ENCODE data around the gene GON4L. TPM values are rescaled to one million over a fixed set of nuclear protein-coding genes. Genes with fewer than 3 reads are reported as not detected.
"Not testable (repeated sequence)": the region's sequence is repeated elsewhere in the genome, so short reads cannot be mapped to it uniquely, and the experiment has no call there.

The GON4L gene
- total and polyA plus RNA-seq, 4 donors = 16.2 to 61.4 (median 32.3) TPM

DNA sequence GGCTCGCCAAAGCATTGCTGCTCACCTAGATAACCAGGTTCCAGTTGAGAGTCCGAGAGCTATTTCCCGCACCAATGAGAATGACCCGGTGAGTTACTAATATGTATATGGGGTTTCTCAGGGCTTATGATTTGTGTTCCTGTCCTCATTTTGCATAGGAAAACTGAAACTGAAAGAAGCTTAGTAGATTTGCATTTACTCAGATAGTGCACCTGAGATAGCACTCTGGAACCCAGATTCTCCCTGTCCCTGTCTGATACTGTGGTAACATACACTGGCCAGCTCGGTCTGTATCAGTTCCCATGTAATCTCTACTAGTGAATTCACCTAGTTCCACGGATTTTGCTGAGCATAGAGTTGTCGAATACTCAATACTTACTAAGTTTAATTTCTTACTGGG lies 140.0 kb downstream of the GON4L start:
- H3K27ac ChIP-seq (ENCODE audit: low read depth in 1 of 2, low read length in 1 of 2) = no peak overlapping the region
- no peak overlapping the region for H3K9ac ChIP-seq (ENCODE audit: insufficient read depth in 1 of 2, low read length in 2 of 2)
- H3K9me3 ChIP-seq (ENCODE audit: control insufficient read depth in 4 of 4, insufficient read depth in 3 of 4, low read length in 3 of 4) = no peaks in the 10 kb centered on the region
- no peaks in the 10 kb centered on the region for H3K4me1 ChIP-seq (ENCODE audit: control insufficient read depth in 5 of 5, insufficient read depth in 5 of 5, low read length in 5 of 5)
- TF ChIP-seq, protein P1, sequence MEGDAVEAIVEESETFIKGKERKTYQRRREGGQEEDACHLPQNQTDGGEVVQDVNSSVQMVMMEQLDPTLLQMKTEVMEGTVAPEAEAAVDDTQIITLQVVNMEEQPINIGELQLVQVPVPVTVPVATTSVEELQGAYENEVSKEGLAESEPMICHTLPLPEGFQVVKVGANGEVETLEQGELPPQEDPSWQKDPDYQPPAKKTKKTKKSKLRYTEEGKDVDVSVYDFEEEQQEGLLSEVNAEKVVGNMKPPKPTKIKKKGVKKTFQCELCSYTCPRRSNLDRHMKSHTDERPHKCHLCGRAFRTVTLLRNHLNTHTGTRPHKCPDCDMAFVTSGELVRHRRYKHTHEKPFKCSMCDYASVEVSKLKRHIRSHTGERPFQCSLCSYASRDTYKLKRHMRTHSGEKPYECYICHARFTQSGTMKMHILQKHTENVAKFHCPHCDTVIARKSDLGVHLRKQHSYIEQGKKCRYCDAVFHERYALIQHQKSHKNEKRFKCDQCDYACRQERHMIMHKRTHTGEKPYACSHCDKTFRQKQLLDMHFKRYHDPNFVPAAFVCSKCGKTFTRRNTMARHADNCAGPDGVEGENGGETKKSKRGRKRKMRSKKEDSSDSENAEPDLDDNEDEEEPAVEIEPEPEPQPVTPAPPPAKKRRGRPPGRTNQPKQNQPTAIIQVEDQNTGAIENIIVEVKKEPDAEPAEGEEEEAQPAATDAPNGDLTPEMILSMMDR (IDR thresholded peaks at IDR 0.05; ENCODE audit: control extremely low read depth, extremely low read depth) = no peak
- DNase-seq (no peak), ATAC-seq (ENCODE audit: insufficient read depth, low FRiP score) (no peak)
- 97 to 98% methylated on average over 7 of the region's 7 CpGs for WGBS, 2 donors
- no peaks in the 10 kb centered on the region for H3K27me3 ChIP-seq (ENCODE audit: control insufficient read depth in 3 of 3, insufficient read depth in 3 of 3, low read length in 2 of 3)
- H3K36me3 ChIP-seq (ENCODE audit: control insufficient read depth in 4 of 4, insufficient read depth in 4 of 4, low read length in 4 of 4) = peaks cover 4 to 16% (median 9%) of the 10 kb centered on the region in 4 donors
- H3K4me3 ChIP-seq = no peak overlapping the region

GRCh38 chr1:155715777-155716176 lies 141.2 kb downstream of the GON4L start:
- H3K9me3 ChIP-seq (ENCODE audit: control insufficient read depth in 4 of 4, insufficient read depth in 3 of 4, low read length in 3 of 4) = no peaks in the 10 kb centered on the region
- no peaks in the 10 kb centered on the region for H3K4me1 ChIP-seq (ENCODE audit: control insufficient read depth in 5 of 5, insufficient read depth in 5 of 5, low read length in 5 of 5)
- no peak for DNase-seq
- H3K4me3 ChIP-seq = no peak overlapping the region
- ATAC-seq (ENCODE audit: insufficient read depth, low FRiP score) = no peak
- no peaks in the 10 kb centered on the region for H3K27me3 ChIP-seq (ENCODE audit: control insufficient read depth in 3 of 3, insufficient read depth in 3 of 3, low read length in 2 of 3)
- no peak overlapping the region for H3K27ac ChIP-seq (ENCODE audit: low read depth in 1 of 2, low read length in 1 of 2)
- TF ChIP-seq, protein P1 (IDR thresholded peaks at IDR 0.05; ENCODE audit: control extremely low read depth, extremely low read depth) = no peak
- no peak overlapping the region for H3K9ac ChIP-seq (ENCODE audit: insufficient read depth in 1 of 2, low read length in 2 of 2)
- H3K36me3 ChIP-seq (ENCODE audit: control insufficient read depth in 4 of 4, insufficient read depth in 4 of 4, low read length in 4 of 4) = peaks cover 4 to 15% (median 9%) of the 10 kb centered on the region in 4 donors
- 99% methylated on average over 5 of the region's 5 CpGs for WGBS, 2 donors

GRCh38 chr1:155715056-155715455 lies 142.0 kb downstream of the GON4L start:
- WGBS, 2 donors = 97 to 99% methylated on average over 3 of the region's 3 CpGs
- H3K4me3 ChIP-seq; H3K27me3 ChIP-seq (ENCODE audit: control insufficient read depth in 3 of 3, insufficient read depth in 3 of 3, low read length in 2 of 3); DNase-seq; H3K9ac ChIP-seq (ENCODE audit: insufficient read depth in 1 of 2, low read length in 2 of 2); ATAC-seq (ENCODE audit: insufficient read depth, low FRiP score); H3K4me1 ChIP-seq (ENCODE audit: control insufficient read depth in 5 of 5, insufficient read depth in 5 of 5, low read length in 5 of 5); H3K27ac ChIP-seq (ENCODE audit: low read depth in 1 of 2, low read length in 1 of 2); H3K9me3 ChIP-seq (ENCODE audit: control insufficient read depth in 4 of 4, insufficient read depth in 3 of 4, low read length in 3 of 4): not testable (repeated sequence)
- H3K36me3 ChIP-seq (ENCODE audit: control insufficient read depth in 4 of 4, insufficient read depth in 4 of 4, low read length in 4 of 4) = peaks cover 4 to 15% (median 9%) of the 10 kb centered on the region in 4 donors

DNA sequence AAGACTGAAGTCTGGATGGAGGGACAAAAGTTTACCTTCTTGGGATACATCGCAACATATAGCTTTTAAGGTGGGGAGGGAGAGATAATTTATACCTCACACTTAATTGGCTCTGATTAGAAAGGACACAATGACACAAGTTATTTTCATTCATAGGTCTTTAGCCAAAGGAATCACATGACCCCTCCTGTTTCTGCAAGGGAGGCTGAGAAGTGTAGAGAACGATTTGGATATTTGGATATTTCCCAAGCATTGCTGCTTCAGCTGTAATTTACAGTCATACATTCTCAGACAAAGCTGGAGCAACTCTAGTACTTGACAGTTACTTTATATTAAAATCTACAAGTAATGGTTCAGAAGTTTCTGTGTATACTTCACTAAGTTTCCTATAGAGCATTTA lies 143.9 kb downstream of the GON4L start:
- TF ChIP-seq, protein P1 (IDR thresholded peaks at IDR 0.05; ENCODE audit: control extremely low read depth, extremely low read depth) = no peak
- DNase-seq (peak in 2 of 3 donors; percentile 35 to 52), ATAC-seq (ENCODE audit: insufficient read depth, low FRiP score) (no peak)
- Histone ChIP-seq H3K9ac (ENCODE audit: insufficient read depth in 1 of 2, low read length in 2 of 2) (no peak overlapping the region), H3K4me1 (ENCODE audit: control insufficient read depth in 5 of 5, insufficient read depth in 5 of 5, low read length in 5 of 5) (no peaks in the 10 kb centered on the region), H3K27ac (ENCODE audit: low read depth in 1 of 2, low read length in 1 of 2) (no peak overlapping the region), H3K4me3 (no peak overlapping the region), H3K36me3 (ENCODE audit: control insufficient read depth in 4 of 4, insufficient read depth in 4 of 4, low read length in 4 of 4) (peaks cover 2 to 13% (median 7%) of the 10 kb centered on the region in 4 donors), H3K27me3 (ENCODE audit: control insufficient read depth in 3 of 3, insufficient read depth in 3 of 3, low read length in 2 of 3) (no peaks in the 10 kb centered on the region), H3K9me3 (ENCODE audit: control insufficient read depth in 4 of 4, insufficient read depth in 3 of 4, low read length in 3 of 4) (no peaks in the 10 kb centered on the region)
- WGBS, 2 donors = 57 to 82% methylated on average over 2 of the region's 2 CpGs

- H3K4me3 ChIP-seq; H3K27ac ChIP-seq (ENCODE audit: low read depth in 1 of 2, low read length in 1 of 2); H3K4me1 ChIP-seq (ENCODE audit: control insufficient read depth in 5 of 5, insufficient read depth in 5 of 5, low read length in 5 of 5); H3K27me3 ChIP-seq (ENCODE audit: control insufficient read depth in 3 of 3, insufficient read depth in 3 of 3, low read length in 2 of 3); H3K9me3 ChIP-seq (ENCODE audit: control insufficient read depth in 4 of 4, insufficient read depth in 3 of 4, low read length in 3 of 4); ATAC-seq (ENCODE audit: insufficient read depth, low FRiP score); H3K9ac ChIP-seq (ENCODE audit: insufficient read depth in 1 of 2, low read length in 2 of 2): not testable (repeated sequence)
- peaks cover 2 to 13% (median 7%) of the 10 kb centered on the region in 4 donors for H3K36me3 ChIP-seq (ENCODE audit: control insufficient read depth in 4 of 4, insufficient read depth in 4 of 4, low read length in 4 of 4)
- peak in 2 of 3 donors; percentile 6 to 16 for DNase-seq
- WGBS, 2 donors = 80 to 81% methylated on average over 3 of the region's 3 CpGs
Measured at GRCh38 chr1:155712636-155713035, 144.4 kb downstream of the GON4L start.

DNA sequence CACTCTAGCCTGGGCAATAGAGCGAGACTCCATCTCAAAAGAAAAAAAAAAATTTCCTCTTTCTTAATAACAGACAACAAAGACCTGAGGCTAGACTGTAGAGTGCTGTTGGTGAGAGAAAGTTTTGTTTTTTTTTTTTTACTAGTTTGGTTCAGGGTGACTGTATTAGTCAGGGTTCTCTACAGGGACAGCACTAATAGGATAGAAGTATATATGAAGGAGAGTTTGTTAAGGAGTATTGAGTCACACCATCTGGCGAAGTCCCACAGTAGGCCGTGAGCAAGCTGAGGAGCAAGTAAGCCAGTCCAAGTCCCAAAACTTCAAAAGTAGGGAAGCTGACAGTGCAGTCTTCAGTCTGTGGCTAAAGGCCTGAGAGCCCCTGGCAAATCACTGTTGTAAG lies 145.6 kb downstream of the GON4L start:
- DNase-seq; ATAC-seq (ENCODE audit: insufficient read depth, low FRiP score); H3K4me3 ChIP-seq; H3K27me3 ChIP-seq (ENCODE audit: control insufficient read depth in 3 of 3, insufficient read depth in 3 of 3, low read length in 2 of 3); H3K27ac ChIP-seq (ENCODE audit: low read depth in 1 of 2, low read length in 1 of 2); H3K4me1 ChIP-seq (ENCODE audit: control insufficient read depth in 5 of 5, insufficient read depth in 5 of 5, low read length in 5 of 5); H3K36me3 ChIP-seq (ENCODE audit: control insufficient read depth in 4 of 4, insufficient read depth in 4 of 4, low read length in 4 of 4); H3K9ac ChIP-seq (ENCODE audit: insufficient read depth in 1 of 2, low read length in 2 of 2); H3K9me3 ChIP-seq (ENCODE audit: control insufficient read depth in 4 of 4, insufficient read depth in 3 of 4, low read length in 3 of 4): not testable (repeated sequence)
- 89 to 98% methylated on average over 2 to 3 of the region's 3 CpGs for WGBS, 2 donors

All from lung (tissue), 12 donors.